Measurements from ENCODE around the gene NCLN. TPM values are rescaled to one million over a fixed set of nuclear protein-coding genes. Genes with fewer than 3 reads are reported as not detected.

NCLN gene
- polyA plus RNA-seq, 1 donor: 35.9 TPM

Other genes starting within 250 kb of the NCLN start
- gene ZNF77, start 241.0 kb upstream of the NCLN start, polyA plus RNA-seq (ENCODE audit: insufficient read length): 4.0 TPM
- 0.74 TPM for gene TLE6, start 208.4 kb upstream of the NCLN start, polyA plus RNA-seq (ENCODE audit: insufficient read length)
- 30.8 TPM for gene TLE2, start 156.7 kb upstream of the NCLN start, polyA plus RNA-seq (ENCODE audit: insufficient read length)
- 691 TPM for gene TLE5, start 123.4 kb upstream of the NCLN start, polyA plus RNA-seq (ENCODE audit: insufficient read length)
- 66.2 TPM for gene GNA11, start 91.6 kb upstream of the NCLN start, polyA plus RNA-seq (ENCODE audit: insufficient read length)
- gene GNA15, start 49.9 kb upstream of the NCLN start, polyA plus RNA-seq (ENCODE audit: insufficient read length): 2.6 TPM
- gene S1PR4, start 7.2 kb upstream of the NCLN start, polyA plus RNA-seq (ENCODE audit: insufficient read length): 0.34 TPM
- 0.08 TPM for gene CELF5, start 38.7 kb downstream of the NCLN start, polyA plus RNA-seq (ENCODE audit: insufficient read length)
- gene NFIC, start 180.7 kb downstream of the NCLN start, polyA plus RNA-seq (ENCODE audit: insufficient read length): 51.4 TPM